Astrocyte of the cerebellum (primary cell): ENCODE results near the gene ASMTL.

Experiments used
- DNase-seq: peaks from one replicate; pipeline ENCODE4 v3.0.0-alpha.2; 2011; ENCODE audit warnings: low read depth
- H3K4me3 ChIP-seq: 2 replicates; pipeline ENCODE4 v1.5.1; 2011; ENCODE audit warnings: mild to moderate bottlenecking, low read depth, low read length, moderate library complexity
- CTCF ChIP-seq: IDR thresholded peaks from 2 replicates; pipeline ENCODE4 v1.5.1; 2012; ENCODE audit warnings: low read length, low read depth, moderate library complexity, mild to moderate bottlenecking; ENCODE audit errors: missing control alignments
- in situ Hi-C: cut with HindIII; loops from 2 replicates; pipeline ENCODE4 v1.10.0; 2017; ENCODE audit warnings: low sequenced_read_pairs

ASMTL gene

DNA sequence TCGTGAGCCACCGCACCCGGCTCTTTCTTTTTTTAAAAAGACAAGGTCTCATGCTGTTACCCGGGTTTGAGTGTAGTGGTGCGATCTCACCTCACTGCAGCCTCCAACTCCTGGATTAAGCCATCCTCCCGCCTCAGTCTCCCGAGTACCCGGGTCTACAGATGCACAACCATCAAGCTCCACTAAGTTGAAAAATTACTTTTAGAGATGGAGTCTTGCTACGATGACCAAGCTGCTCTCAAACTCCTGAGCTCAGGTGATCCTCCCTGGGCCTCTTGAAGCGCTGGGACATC is 62.8 kb downstream of the ASMTL start:
- in situ Hi-C loops = no loop called here
- no peak for DNase-seq
- no peak overlapping the region for H3K4me3 ChIP-seq
- no peak for TF ChIP-seq CTCF

- in situ Hi-C loops = no loop called here
- no peak overlapping the region for H3K4me3 ChIP-seq
- no peak for TF ChIP-seq CTCF
- DNase-seq = no peak
Observed at GRCh38 chrX:1389181-1389992, 63.3 kb downstream of the ASMTL start.

DNA sequence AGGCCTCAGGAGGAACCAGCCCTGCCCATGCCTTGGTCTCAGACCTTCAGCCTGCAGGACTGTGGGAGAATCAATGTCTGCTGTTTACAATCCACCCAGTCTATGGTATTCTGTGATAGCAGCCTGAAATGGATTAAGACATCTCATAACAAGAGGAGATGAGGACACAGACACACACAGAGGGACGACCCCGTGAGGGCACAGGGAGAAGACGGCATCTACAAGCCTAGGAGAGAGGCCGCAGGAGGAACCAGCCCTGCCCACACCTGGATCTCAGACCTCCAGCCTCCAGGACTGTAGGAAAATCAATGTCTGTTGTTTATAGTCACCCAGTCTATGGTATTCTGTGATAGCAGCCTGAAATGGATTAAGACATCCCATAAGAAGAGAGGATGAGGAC is 64.1 kb downstream of the ASMTL start:
- in situ Hi-C loops = no loop called here
- H3K4me3 ChIP-seq = no peak overlapping the region
- TF ChIP-seq CTCF = no peak
- DNase-seq = no peak

- no peak for DNase-seq
- no peak for TF ChIP-seq CTCF
- in situ Hi-C loops = no loop called here
- H3K4me3 ChIP-seq = no peak overlapping the region
Observed at GRCh38 chrX:1387141-1387776, 65.5 kb downstream of the ASMTL start.

DNA sequence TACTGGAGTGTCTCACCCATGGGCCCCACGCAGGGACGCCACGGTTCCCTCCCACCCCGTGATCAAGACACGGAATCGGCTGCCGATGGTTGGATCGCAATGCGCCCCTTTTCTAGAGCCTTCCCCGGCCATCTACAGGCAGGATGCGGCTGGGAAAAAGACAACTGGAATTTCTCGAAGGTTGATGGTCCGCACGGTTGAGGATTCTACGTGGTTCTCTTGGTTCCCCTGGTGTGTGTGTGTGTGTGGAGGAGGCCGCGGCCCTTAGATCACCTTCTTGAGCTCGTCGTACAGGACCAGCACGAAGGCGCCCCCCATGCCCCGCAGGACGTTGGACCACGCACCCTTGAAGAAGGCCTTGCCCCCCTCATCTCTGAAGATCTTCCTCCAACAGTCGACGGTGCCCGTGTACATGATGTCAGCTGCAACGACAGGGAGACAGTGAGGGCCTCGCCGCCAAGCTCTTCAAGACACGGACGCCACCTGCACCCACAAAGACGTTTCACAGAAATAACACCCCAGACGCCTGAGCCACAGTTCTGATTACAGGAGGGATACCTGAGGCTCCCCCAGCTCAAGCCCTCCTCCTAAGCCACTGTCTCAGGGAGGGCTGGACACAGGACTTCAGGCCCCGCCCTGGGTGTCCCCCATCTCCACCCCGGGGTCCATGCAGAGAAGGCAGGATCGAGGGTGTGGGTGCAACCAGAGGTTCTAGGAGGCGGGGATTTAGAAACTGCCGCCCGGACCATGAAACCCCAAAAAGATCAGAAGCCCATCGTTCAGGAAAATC is 66.2 kb downstream of the ASMTL start:
- DNase-seq = no peak
- no peak for TF ChIP-seq CTCF
- no peak overlapping the region for H3K4me3 ChIP-seq
- in situ Hi-C loops = no loop called here

- no peak for DNase-seq
- in situ Hi-C loops = no loop called here
- no peak for TF ChIP-seq CTCF
- no peak overlapping the region for H3K4me3 ChIP-seq
Observed at GRCh38 chrX:1385253-1386223, 67.2 kb downstream of the ASMTL start.
